Mucosa of stomach (tissue), 1 donor: Measurements from ENCODE around the gene HMGB2.

Source experiments
- H3K27me3 ChIP-seq: one replicate; pipeline ENCODE4 v1.7.0; 2013; ENCODE audit warnings: mild to moderate bottlenecking, low read length; ENCODE audit not compliant: control insufficient read depth, insufficient read depth
- H3K36me3 ChIP-seq: one replicate; pipeline ENCODE4 v1.7.0; 2013; ENCODE audit warnings: low read length; ENCODE audit not compliant: control insufficient read depth, insufficient read depth
- H3K4me1 ChIP-seq: one replicate; pipeline ENCODE4 v1.7.0; 2013; ENCODE audit warnings: mild to moderate bottlenecking, low read length; ENCODE audit not compliant: control insufficient read depth, insufficient read depth
- H3K4me3 ChIP-seq: one replicate; pipeline ENCODE4 v1.7.0; 2013; ENCODE audit warnings: low read length
- H3K9ac ChIP-seq: one replicate; pipeline ENCODE4 v1.7.0; 2013; ENCODE audit warnings: mild to moderate bottlenecking, low read length, moderate library complexity
- H3K9me3 ChIP-seq: one replicate; pipeline ENCODE4 v1.7.0; 2013; ENCODE audit warnings: mild to moderate bottlenecking, low read length, moderate library complexity; ENCODE audit not compliant: control insufficient read depth
- donor health status: Pancreatic carcinoma.

Gene HMGB2

DNA sequence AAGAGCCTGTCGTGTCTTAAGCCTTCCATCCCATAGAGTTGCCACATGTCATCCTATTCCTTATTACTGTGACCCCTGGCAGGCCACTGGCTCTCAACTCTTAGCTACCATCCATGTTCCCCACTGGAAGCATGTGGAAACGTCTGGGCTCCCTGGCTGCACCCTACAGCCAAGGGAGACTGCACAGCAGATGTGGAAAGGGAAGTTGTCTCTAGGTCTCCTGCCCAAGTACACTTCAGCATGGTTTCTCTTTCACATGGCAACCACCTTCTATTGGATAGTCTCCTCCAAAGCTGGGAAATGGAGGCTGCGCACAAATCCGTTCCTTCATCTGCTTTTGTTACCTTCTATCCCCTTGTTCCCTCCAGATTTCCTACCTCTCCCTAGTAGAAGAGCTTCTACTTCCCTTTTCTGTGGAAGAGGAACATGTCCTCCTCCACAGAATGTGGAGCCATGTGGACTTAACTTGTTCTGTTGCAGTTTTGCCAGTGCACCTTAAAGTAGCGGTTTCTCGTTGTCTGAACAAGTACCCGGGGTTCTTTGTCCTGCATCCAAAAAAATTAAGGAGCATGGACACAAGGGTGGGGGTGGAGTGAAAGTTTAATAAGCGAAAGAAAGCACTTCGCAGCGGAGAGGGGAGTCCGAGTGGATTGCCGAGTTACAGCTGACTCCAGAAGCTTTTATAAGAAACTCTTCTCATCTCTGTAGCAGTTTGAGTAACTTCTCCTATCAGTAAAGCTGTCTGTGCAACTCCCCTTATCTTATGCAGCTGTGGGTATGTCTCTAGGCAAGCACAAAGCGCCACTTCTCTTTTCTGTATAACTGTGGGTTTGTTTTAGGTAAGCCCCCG, 52.5 kb downstream of the HMGB2 start:
- Histone ChIP-seq H3K9me3 (no peaks in the 10 kb centered on the region), H3K36me3 (no peaks in the 10 kb centered on the region), H3K4me3 (no peak overlapping the region), H3K9ac (no peak overlapping the region), H3K4me1 (no peaks in the 10 kb centered on the region), H3K27me3 (no peaks in the 10 kb centered on the region)
